Spinal cord (tissue), 10 donors: Measurements from ENCODE around the gene C1GALT1C1. TPM values are rescaled to one million over a fixed set of nuclear protein-coding genes. Genes with fewer than 3 reads are reported as not detected.
"Not testable (repeated sequence)": the region's sequence is repeated elsewhere in the genome, so short reads cannot be mapped to it uniquely, and the experiment has no call there.

Experiments
- DNase-seq, 6 donors: peaks; one replicate each; pipeline versions ENCODE4 v3.0.0 to v3.0.0-alpha.2; 2013 to 2015; ENCODE audit warnings: low spot score in 6 of 6, low read depth in 4 of 6
- H3K27ac ChIP-seq: one replicate; pipeline ENCODE4 v1.5.1; 2013; ENCODE audit warnings: low read depth, low read length, control low read depth
- H3K27me3 ChIP-seq: one replicate; pipeline ENCODE4 v1.6.1; 2013; ENCODE audit warnings: low read length; ENCODE audit not compliant: control insufficient read depth, insufficient read depth
- H3K36me3 ChIP-seq: one replicate; pipeline ENCODE4 v1.6.1; 2013; ENCODE audit warnings: low read length; ENCODE audit not compliant: control insufficient read depth, insufficient read depth
- H3K4me1 ChIP-seq: one replicate; pipeline ENCODE4 v1.6.1; 2013; ENCODE audit warnings: low read length; ENCODE audit not compliant: control insufficient read depth, insufficient read depth
- H3K4me3 ChIP-seq: one replicate; pipeline ENCODE4 v1.5.1; 2013; ENCODE audit warnings: low read depth, low read length, control low read depth
- H3K9me3 ChIP-seq: one replicate; pipeline ENCODE4 v1.6.1; 2013; ENCODE audit warnings: low read length; ENCODE audit not compliant: control insufficient read depth, insufficient read depth
- WGBS: methylation state at CpG from one replicate; pipeline ENCODE4 v1.1.5; 2013; ENCODE audit warnings: missing lambda C conversion rate; ENCODE audit not compliant: insufficient coverage; 5-methylcytosine and 5-hydroxymethylcytosine counted together
- polyA plus RNA-seq, 2 donors: library from polyadenylated mRNA; unstranded; fragments of 120-200 nt; gene quantifications; one replicate each; pipeline ENCODE4 v1.2.1, GENCODE V29; 2013; ENCODE audit not compliant: insufficient read length in 2 of 2
- total RNA-seq, 2 donors: library from RNA; depleted of rRNA in 1 of 2; stranded (reverse); fragments of 120-200 nt in 1 of 2; fragments of >200 nt in 1 of 2; gene quantifications; one replicate each; pipeline versions ENCODE4 v1.2.3 to v1.2.4, GENCODE V29; 2013 to 2014
- donor health status: healthy.

The C1GALT1C1 gene
- total and polyA plus RNA-seq, 4 donors: 20.2 to 32.7 (median 26.3) TPM

- Histone ChIP-seq H3K27me3 (no peaks in the 10 kb centered on the region), H3K4me1 (no peaks in the 10 kb centered on the region), H3K36me3 (no peaks in the 10 kb centered on the region), H3K4me3 (no peak overlapping the region), H3K27ac (no peak overlapping the region), H3K9me3 (no peaks in the 10 kb centered on the region)
- WGBS: 64% methylated on average over 3 of the region's 6 CpGs
- DNase-seq: no peak
Observed at GRCh38 chrX:120660637-120661036, 30.8 kb upstream of the C1GALT1C1 start.

DNA sequence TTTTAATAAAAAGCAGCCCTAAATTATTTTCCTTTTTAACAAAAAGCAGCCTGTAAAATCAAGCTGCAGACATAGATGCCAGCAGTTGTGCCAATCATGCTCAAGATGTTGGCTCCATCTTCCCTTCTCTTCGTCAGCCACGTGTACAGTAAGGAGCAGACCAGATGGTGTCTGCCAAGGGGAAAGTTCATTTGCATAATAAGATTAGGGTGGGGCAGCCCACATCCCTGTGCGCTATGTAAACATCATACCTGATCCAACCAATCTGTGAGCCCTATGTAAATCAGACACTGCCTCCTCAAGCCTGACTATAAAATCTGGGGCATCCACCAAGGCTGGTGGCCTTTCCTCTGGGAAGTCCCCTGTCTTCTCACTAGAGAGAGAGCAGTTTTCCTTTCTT, 23.1 kb upstream of the C1GALT1C1 start:
- Histone ChIP-seq H3K36me3 (no peaks in the 10 kb centered on the region), H3K4me3 (no peak overlapping the region), H3K9me3 (no peaks in the 10 kb centered on the region), H3K4me1 (no peaks in the 10 kb centered on the region), H3K27ac (no peak overlapping the region), H3K27me3 (no peaks in the 10 kb centered on the region)
- WGBS: 63% methylated on average over 1 of the region's 3 CpGs
- peak in 1 of 6 donors; percentile 74 for DNase-seq

DNA sequence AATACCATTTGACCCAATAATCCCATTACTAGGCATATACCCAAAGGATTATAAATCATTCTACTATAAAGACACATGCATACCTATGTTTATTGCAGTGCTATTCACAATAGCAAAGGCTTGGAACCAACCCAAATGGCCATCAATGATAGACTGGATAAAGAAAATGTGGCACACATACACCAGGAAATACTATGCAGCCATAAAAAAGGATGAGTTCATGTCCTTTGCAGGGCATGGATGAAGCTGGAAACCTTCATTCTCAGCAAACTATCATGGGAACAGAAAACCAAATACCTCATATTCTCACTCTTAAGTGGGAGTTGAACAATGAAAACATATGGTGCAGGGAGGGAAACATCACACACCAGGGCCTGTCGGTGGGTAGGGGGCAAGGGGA, 22.4 kb upstream of the C1GALT1C1 start:
- H3K4me1 ChIP-seq, H3K27me3 ChIP-seq, H3K9me3 ChIP-seq, H3K4me3 ChIP-seq, H3K27ac ChIP-seq, DNase-seq, H3K36me3 ChIP-seq: not testable (repeated sequence)
- no CpG with 5 or more reads among the region's 1 CpG for WGBS

- H3K27me3 ChIP-seq: no peaks in the 10 kb centered on the region
- H3K4me1 ChIP-seq: no peaks in the 10 kb centered on the region
- H3K27ac ChIP-seq: no peak overlapping the region
- no peaks in the 10 kb centered on the region for H3K9me3 ChIP-seq
- DNase-seq: no peak
- H3K4me3 ChIP-seq: no peak overlapping the region
- H3K36me3 ChIP-seq: no peaks in the 10 kb centered on the region
- WGBS: 63% methylated on average over 3 of the region's 4 CpGs
Observed at GRCh38 chrX:120647127-120647526, 17.3 kb upstream of the C1GALT1C1 start.

DNA sequence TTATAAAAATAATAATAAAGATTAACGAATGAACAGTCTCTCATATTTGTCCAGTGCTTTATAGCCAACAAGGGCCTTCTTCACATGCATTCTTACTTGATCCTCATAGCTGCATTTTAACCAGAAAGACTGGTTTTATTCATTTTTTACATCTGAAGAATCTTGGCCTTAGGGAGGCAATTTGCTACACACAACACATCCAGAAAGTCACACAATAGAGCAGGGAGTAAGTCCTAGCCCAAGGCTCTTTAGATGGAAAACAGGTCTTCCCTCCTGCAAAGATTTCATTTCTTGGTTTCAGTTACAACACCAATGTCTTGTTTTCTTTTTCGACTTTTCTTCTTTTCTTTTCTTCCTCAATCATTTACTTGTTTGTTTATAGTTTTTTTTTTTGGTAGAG, 13.0 kb upstream of the C1GALT1C1 start:
- no peaks in the 10 kb centered on the region for H3K36me3 ChIP-seq
- H3K27me3 ChIP-seq: no peaks in the 10 kb centered on the region
- no peaks in the 10 kb centered on the region for H3K4me1 ChIP-seq
- no peak overlapping the region for H3K27ac ChIP-seq
- WGBS: no CpG with 5 or more reads among the region's 2 CpGs
- H3K9me3 ChIP-seq: no peaks in the 10 kb centered on the region
- H3K4me3 ChIP-seq: no peak overlapping the region
- DNase-seq: no peak

DNA sequence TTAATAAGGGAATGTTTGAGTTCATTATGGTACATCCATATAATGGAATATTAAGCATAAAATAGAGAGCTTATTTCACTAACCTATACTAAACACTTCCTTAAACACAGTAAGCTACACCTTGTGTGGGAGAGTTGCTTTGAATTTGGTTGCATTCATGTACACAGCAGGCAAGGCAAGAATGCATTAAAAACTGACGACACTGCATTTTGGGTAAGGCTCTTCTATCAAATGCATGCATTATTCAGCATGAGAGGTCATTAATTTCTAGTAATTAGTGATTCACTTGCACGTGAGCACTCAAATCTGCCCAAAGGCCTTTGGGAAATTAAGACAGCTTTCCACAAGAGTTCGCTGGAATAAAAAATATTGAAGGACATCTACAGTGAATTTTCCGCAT, 8.8 kb upstream of the C1GALT1C1 start:
- H3K9me3 ChIP-seq: no peaks in the 10 kb centered on the region
- no peaks in the 10 kb centered on the region for H3K4me1 ChIP-seq
- H3K36me3 ChIP-seq: no peaks in the 10 kb centered on the region
- WGBS: 100% methylated on average over 1 of the region's 4 CpGs
- peak in 1 of 6 donors; percentile 1 for DNase-seq
- no peaks in the 10 kb centered on the region for H3K27me3 ChIP-seq
- H3K27ac ChIP-seq: no peak overlapping the region
- no peak overlapping the region for H3K4me3 ChIP-seq

DNA sequence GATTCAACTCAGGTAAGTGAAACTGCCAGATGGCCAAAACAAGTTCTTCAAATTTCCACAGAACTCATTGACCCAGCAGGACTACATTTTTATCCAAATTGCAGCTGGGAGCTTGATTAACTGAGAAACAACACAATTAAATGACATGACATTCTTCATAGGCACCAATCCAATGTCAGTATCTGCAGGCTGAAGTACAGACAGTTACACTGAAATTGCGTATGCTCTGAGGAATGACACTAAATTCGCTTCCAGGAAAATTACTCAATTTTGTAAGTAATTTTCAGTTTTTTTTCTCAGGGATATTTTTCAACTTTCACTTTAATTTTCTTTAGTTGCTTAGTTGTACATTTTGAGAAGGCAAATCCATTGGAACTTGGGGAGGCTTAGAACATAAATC, 4.5 kb downstream of the C1GALT1C1 start:
- Histone ChIP-seq H3K27me3 (no peaks in the 10 kb centered on the region), H3K4me3 (no peak overlapping the region), H3K4me1 (peaks cover 4% of the 10 kb centered on the region), H3K27ac (no peak overlapping the region), H3K36me3 (no peaks in the 10 kb centered on the region), H3K9me3 (no peaks in the 10 kb centered on the region)
- no peak for DNase-seq
- no CpG with 5 or more reads among the region's 2 CpGs for WGBS

- Histone ChIP-seq H3K36me3 (no peaks in the 10 kb centered on the region), H3K4me3 (no peak overlapping the region), H3K27ac (no peak overlapping the region), H3K9me3 (no peaks in the 10 kb centered on the region), H3K4me1 (no peaks in the 10 kb centered on the region), H3K27me3 (no peaks in the 10 kb centered on the region)
- WGBS: 81% methylated on average over 4 of the region's 5 CpGs
- DNase-seq: no peak
Observed at GRCh38 chrX:120617996-120618630, 11.7 kb downstream of the C1GALT1C1 start.

DNA sequence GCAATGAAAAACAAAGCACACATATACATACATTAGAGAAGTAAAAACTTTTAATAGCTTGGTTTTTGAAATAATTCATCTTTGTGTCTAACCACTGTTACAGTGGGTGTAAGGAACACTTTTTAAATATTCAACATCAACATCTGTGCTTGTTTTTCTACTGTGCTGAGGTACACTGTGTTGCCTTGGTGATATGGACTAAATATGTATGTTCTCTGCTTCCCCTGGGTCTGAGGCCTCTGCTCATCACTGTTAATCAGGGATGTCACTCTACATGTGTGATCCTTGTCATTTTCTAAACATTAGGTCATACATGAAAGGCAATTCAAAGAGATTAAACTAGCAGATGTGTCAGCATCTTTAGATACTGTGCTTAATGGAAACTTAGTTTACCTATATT, 15.0 kb downstream of the C1GALT1C1 start:
- Histone ChIP-seq H3K4me1 (no peaks in the 10 kb centered on the region), H3K36me3 (no peaks in the 10 kb centered on the region), H3K27me3 (no peaks in the 10 kb centered on the region), H3K9me3 (no peaks in the 10 kb centered on the region), H3K4me3 (no peak overlapping the region), H3K27ac (no peak overlapping the region)
- no peak for DNase-seq

DNA sequence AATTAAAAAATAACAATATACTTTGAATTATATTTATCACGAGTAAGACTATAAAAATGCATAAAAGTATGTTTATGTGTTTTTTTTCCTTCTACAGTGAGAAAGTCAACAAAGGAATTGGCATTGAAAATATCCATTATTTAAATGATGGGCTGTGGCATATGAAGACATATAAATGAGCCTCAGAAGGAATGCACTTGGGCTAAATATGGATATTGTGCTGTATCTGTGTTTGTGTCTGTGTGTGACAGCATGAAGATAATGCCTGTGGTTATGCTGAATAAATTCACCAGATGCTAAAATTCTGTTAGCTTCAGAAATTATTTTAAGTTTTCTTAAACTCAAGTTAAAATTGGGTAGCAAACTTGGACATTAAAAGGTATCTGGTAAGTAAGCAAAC, 17.8 kb downstream of the C1GALT1C1 start:
- no peaks in the 10 kb centered on the region for H3K27me3 ChIP-seq
- no peak overlapping the region for H3K4me3 ChIP-seq
- no peak overlapping the region for H3K27ac ChIP-seq
- no peaks in the 10 kb centered on the region for H3K4me1 ChIP-seq
- H3K36me3 ChIP-seq: no peaks in the 10 kb centered on the region
- no CpG with 5 or more reads among the region's 1 CpG for WGBS
- DNase-seq: no peak
- H3K9me3 ChIP-seq: no peaks in the 10 kb centered on the region
